Right lobe of liver (tissue), 4 donors: Measurements from ENCODE around the gene FKBP8.

Experiments
- CTCF ChIP-seq, 4 donors: fragments of 200-600 bp in 3 of 4; fragments of 450-650 bp in 1 of 4; IDR thresholded peaks; one replicate each; pipeline versions ENCODE4 v1.5.1 to v1.8.0; 2016 to 2022; ENCODE audit warnings: antibody characterized with exemption in 4 of 4, mild to moderate bottlenecking in 2 of 4
- POLR2A ChIP-seq: fragments of 450-650 bp; IDR thresholded peaks from one replicate; pipeline ENCODE4 v1.6.1; 2017; ENCODE audit warnings: antibody characterized with exemption, mild to moderate bottlenecking
- donor health status: DM: no; HTN: no; CAD: no.
- donor health status: DM: no; HTN: no; CAD: no.
- donor health status: DM: no; HTN: yes; CAD: no.

- no peak for TF ChIP-seq CTCF (IDR thresholded peaks at IDR 0.05)
- TF ChIP-seq POLR2A: no peak
Measured at GRCh38 chr19:18533058-18533457, 10.3 kb downstream of the FKBP8 start.
